Fibroblast of skin of scalp (primary cell): ENCODE data around the gene ZBTB20.

ENCODE experiments used
- DNase-seq: peaks from one replicate; pipeline ENCODE4 v3.0.0-alpha.2; 2013

Gene ZBTB20

GRCh38 chr3:114867835-114868503 is 279.1 kb downstream of the ZBTB20 start:
- DNase-seq = no peak

GRCh38 chr3:114867359-114867758 is 279.7 kb downstream of the ZBTB20 start:
- DNase-seq = no peak

- DNase-seq = no peak
Measured at GRCh38 chr3:114866430-114866829, 280.7 kb downstream of the ZBTB20 start.

DNA sequence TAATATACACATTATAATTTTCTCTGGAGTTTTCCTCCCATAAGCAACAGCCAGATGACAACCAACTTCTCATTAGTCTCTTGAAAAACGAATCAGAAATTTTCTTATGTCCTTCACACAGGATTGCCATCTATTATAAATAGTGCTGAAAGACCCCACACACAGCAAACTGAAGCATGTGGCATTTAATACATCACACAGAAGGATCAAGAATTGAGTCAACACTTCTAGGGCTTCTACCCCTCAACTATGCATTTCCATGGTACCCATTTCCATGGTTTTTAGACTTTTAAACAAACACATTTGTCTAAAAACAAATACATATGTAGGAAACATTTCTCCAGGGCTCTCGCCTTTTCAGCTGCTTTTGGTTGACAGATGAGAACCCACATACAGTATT is 282.1 kb downstream of the ZBTB20 start:
- DNase-seq = no peak

DNA sequence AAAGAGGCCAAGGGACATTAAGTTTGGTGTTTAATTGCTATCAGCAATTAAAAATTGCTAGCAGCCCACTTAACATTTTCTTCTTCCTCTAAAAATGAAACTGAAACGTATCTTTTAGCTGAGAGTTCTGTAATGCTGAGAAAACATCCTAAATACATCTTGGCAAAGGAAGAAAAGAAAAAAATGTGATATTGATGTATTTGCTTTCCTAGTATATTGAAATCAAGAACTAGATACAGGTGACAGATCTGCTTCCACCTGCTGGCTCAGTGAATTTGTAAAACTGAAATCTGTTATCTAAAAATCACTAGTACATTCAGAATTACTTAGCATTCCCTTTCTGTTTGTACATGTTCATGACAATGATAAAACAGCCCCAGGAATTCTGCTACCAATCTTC is 283.2 kb downstream of the ZBTB20 start:
- no peak for DNase-seq

DNA sequence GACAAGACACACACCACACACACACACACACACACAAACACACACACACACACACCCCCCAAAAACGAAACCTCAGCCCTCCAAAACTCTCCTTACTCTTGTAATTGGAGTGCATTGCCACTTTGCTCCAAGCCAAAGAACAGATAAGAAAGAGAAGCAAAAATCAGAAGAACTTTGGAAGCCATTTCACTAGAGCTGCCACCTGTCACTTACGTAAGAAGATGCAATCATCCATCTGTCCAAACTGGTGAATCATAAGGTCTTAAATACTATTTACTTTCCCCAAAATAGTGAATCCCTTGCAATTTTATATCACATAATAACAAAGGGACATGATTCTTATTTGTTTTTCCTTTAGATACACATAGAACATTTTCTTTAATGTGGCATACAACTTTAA is 285.4 kb downstream of the ZBTB20 start:
- no peak for DNase-seq

DNA sequence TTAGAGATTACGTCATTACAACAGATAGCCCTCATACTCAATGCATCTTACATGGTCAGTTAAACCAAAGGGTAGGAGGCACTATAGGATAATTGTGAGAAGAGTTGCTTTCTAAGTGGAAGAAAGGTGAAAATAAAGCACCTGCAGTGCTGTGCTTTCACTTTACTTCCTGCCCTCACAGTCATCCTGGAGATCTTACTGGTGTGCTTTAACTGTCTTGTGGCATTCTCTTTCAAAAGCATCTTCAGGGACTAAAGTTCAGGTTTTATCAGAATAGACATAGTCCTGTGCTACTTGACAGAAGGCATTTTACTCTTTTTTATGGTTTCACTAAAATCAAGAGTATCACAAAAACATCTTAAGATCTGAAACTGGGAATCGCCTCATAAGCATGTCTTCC is 286.6 kb downstream of the ZBTB20 start:
- DNase-seq = no peak

DNA sequence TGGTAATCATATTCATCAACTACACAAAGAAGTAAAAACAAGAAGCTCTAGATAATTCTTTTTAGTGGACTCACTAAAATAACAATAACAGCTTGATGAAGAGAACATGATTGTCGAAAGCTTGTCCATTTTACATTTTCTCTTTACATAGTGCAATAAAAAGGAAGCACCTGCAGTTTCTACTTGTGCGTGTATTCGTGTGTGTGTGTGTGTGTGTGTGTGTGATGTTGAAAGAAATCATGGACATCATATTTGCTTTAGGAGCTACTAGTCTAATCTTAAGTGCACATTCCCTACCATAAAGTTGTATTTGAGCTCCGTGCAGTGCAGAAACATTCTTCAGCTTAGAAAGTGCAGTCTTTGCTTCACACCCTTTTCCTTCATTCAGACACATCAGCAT is 288.8 kb downstream of the ZBTB20 start:
- DNase-seq = no peak

- DNase-seq = no peak
Measured at GRCh38 chr3:114857299-114857701, 289.8 kb downstream of the ZBTB20 start.

DNA sequence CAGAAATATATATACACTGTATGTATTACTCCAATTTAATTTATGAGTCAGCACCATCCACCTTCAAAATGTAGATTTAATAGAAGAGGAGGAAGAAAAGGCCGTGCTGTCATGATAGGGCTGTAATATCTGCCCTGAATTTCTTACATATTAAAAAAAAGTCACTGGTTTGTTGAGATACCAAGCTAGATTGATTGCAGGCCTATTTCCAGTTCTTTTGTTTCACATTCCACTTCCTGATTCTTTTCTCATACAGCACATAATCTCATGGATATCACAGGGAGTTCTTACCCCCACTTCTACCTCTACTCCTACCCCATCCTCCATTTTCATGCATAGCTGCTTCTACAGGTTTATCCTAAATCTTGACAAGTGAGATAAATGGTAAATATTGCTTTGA is 290.3 kb downstream of the ZBTB20 start:
- no peak for DNase-seq

- DNase-seq = no peak
Measured at GRCh38 chr3:114855839-114856238, 291.2 kb downstream of the ZBTB20 start.

DNA sequence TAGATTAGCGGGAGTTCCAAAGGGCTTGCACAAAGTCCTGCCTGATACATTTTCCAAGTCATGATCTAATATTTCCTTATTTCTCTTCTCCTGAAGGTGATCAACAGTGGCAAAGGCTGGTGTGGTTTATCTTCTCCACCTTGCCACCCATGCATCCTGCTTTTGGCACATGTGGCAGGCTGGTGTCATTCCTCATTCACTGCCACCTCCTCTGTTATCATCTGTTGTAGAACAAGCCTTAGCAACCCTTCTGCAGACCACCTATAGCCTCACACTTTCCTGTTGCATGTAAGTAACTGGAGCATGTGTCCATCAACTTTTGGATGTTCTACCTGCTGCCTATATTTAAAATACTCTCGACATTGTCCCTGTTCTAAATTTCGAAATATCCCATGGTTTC is 294.1 kb downstream of the ZBTB20 start:
- DNase-seq = no peak

DNA sequence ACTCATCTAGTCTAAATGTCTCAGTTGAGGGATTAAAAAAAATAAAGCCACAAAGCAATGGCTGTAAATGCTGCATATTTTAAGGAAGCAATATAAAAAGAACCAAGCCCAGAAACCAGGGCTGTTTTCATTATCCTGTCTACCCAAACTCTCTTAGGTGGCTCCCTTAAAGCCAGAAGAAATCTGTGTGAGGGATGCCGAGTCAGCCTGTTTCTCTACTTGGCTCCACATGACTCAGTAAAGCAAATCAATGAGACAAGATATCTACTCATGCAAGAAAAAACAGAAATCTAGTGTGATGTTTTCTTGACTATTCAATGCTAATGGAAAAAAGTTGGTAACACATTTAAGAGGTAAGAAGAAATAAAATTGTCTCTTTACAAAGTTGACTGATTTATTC is 296.2 kb downstream of the ZBTB20 start:
- DNase-seq = no peak

DNA sequence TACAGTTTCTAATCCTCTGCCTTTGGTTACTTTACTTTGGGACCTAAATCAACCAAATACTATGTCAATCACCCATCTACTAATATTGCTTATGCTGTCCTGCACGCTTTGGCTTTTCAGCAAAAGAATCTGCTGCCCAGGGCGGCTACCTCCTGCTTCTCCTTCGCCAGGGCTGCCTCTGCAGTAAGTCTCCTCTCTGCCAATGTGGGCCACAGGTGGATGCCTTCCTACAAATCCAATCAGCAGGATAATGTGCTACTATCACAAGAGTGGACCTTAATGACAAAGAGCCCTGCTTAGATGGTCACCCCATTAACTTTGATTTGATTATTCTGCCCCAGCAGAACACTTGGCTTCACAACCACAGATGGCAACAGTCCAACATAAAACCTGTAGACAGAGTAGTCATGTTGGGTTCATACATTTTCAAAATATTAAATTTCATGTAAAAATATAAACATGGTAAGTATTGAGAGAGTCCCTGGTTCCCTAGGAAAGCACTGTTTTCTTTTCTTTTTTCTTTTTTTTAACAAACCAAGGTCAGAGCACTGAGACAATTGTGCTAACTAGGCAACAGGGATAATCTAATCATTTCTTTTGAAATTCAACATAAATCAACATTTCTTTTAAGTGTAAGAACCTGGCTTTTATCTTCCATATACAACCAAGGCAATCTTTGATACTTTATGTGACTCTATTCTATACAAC is 298.3 kb downstream of the ZBTB20 start:
- DNase-seq = no peak

- no peak for DNase-seq
Measured at GRCh38 chr3:114848082-114848481, 299.0 kb downstream of the ZBTB20 start.

GRCh38 chr3:114847564-114847963 is 299.5 kb downstream of the ZBTB20 start:
- no peak for DNase-seq

DNA sequence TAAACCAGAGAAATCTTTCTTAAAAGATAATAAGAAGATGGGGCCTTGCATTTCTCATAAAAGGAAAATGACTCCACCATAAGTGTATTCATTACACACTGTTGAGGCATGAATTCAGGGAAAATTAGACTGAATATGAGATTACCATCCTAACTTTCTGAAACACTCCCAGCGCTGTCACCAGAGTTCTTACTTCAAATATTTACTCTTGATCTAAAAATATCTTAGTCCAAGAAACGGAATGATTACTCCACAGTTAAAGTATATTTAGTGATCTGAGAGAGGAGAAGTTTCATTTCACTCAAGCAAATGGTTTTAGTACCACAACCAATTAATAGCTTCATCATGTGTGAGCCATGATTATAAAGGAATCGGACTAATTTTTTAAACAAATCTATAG is 300.3 kb downstream of the ZBTB20 start:
- no peak for DNase-seq

GRCh38 chr3:114846252-114846651 is 300.8 kb downstream of the ZBTB20 start:
- no peak for DNase-seq

GRCh38 chr3:114841515-114841914 is 305.6 kb downstream of the ZBTB20 start:
- DNase-seq = no peak

DNA sequence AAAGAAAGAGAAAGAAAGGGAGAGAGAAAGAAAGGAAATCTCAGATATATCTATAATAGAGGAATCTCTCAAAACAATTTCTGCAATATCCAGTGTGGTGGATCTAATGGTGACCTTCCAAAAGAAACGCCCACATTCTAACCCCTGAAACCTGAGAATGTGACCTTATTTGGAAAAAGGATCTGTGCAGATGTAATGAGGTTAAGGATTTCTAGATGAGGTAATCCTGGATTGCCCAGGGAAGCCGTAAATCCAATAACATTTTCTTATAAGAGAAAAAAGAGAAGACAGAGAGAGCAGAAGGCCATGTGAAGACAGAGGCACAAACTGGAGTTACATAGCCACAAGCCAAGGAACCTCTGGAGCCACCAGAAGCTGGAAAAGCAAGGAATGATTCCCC is 307.6 kb downstream of the ZBTB20 start:
- DNase-seq = peak; percentile 27

- DNase-seq = no peak
Measured at GRCh38 chr3:114838025-114838424, 309.1 kb downstream of the ZBTB20 start.

- no peak for DNase-seq
Measured at GRCh38 chr3:114834175-114834940, 312.7 kb downstream of the ZBTB20 start.

- no peak for DNase-seq
Measured at GRCh38 chr3:114831861-114832260, 315.2 kb downstream of the ZBTB20 start.

GRCh38 chr3:114830652-114831051 is 316.4 kb downstream of the ZBTB20 start:
- no peak for DNase-seq
